T-helper 1 cell treated with Interleukin-12 subunit alpha and Interleukin-12 subunit beta and Interleukin-4 antibody, amounts not matched to agents 30 ng/mL and 1 ng/mL, for 36 hours (primary cell): ENCODE data around the gene DAG1. TPM values are rescaled to one million over a fixed set of nuclear protein-coding genes. Genes with fewer than 3 reads are reported as not detected.

Experiments
- intact Hi-C: fragments of 100-400 bp; cut with micrococcal nuclease; formaldehyde crosslinking; loops from one replicate; pipeline ENCODE4 v1.15.1; 2024
- total RNA-seq: library from RNA; stranded (reverse); gene quantifications from 2 replicates; pipeline ENCODE4 v1.2.3, GENCODE V29; 2022

The DAG1 gene
- total RNA-seq, 1 donor from 2014 or later: 19.2 TPM

- intact Hi-C loops: no loop called here
Measured at GRCh38 chr3:49512781-49513355, 42.8 kb downstream of the DAG1 start.

- intact Hi-C loops: no loop called here
Measured at GRCh38 chr3:49513494-49514124, 43.5 kb downstream of the DAG1 start.

GRCh38 chr3:49518016-49518415 is 47.9 kb downstream of the DAG1 start:
- intact Hi-C loops: no loop called here

- intact Hi-C loops: no loop called here
Measured at GRCh38 chr3:49518441-49518840, 48.4 kb downstream of the DAG1 start.

- intact Hi-C loops: no loop called here
Measured at GRCh38 chr3:49519296-49519695, 49.2 kb downstream of the DAG1 start.

- intact Hi-C loops: no loop called here
Measured at GRCh38 chr3:49519916-49520385, 49.9 kb downstream of the DAG1 start.

GRCh38 chr3:49523756-49524747 is 54.0 kb downstream of the DAG1 start:
- intact Hi-C loops: no loop called here

GRCh38 chr3:49529567-49529966 is 59.5 kb downstream of the DAG1 start:
- intact Hi-C loops: no loop called here

GRCh38 chr3:49530231-49530630 is 60.2 kb downstream of the DAG1 start:
- intact Hi-C loops: no loop called here

- intact Hi-C loops: no loop called here
Measured at GRCh38 chr3:49530701-49531100, 60.6 kb downstream of the DAG1 start.

- intact Hi-C loops: no loop called here
Measured at GRCh38 chr3:49531218-49531617, 61.2 kb downstream of the DAG1 start.

GRCh38 chr3:49531715-49532114 is 61.6 kb downstream of the DAG1 start:
- intact Hi-C loops: no loop called here

GRCh38 chr3:49533031-49533430 is 63.0 kb downstream of the DAG1 start:
- intact Hi-C loops: no loop called here

- intact Hi-C loops: no loop called here
Measured at GRCh38 chr3:49533786-49534519, 63.9 kb downstream of the DAG1 start.

GRCh38 chr3:49534581-49535441 is 64.7 kb downstream of the DAG1 start:
- intact Hi-C loops: no loop called here

GRCh38 chr3:49535971-49536874 is 66.2 kb downstream of the DAG1 start:
- intact Hi-C loops: no loop called here

GRCh38 chr3:49536875-49537533 is 66.9 kb downstream of the DAG1 start:
- intact Hi-C loops: no loop called here

- intact Hi-C loops: loop anchor here (1.0 to 2.0 kb wide), 6 partner anchors 14 to 299 kb away; partner anchors contain the start of genes AMIGO3, BSN and DAG1
Measured at GRCh38 chr3:49539659-49540560, 69.8 kb downstream of the DAG1 start.
